NCI-H1930 (cell line): ENCODE results near the gene RAVER2.
A peak's percentile ranks its signal among the peaks of the same experiment; 100 is the strongest.
"Not testable (repeated sequence)": the region's sequence is repeated elsewhere in the genome, so short reads cannot be mapped to it uniquely, and the experiment has no call there.

Experiments used
- DNase-seq, 2 experiments: peaks; one replicate each; lab custom pipeline; 2025; lab: John Stamatoyannopoulos, UW

RAVER2 gene

GRCh38 chr1:64744492-64745180 is at the start of gene RAVER2:
Gene RAVER2 (plus strand): TSS chr1:64745075. CDS start chr1:64745173, 98 bp downstream.
- DNase-seq: peak; percentile 56 to 75

- DNase-seq: no peak
These were observed 48.0 kb upstream of the RAVER2 start for GRCh38 chr1:64696879-64697278.

DNA sequence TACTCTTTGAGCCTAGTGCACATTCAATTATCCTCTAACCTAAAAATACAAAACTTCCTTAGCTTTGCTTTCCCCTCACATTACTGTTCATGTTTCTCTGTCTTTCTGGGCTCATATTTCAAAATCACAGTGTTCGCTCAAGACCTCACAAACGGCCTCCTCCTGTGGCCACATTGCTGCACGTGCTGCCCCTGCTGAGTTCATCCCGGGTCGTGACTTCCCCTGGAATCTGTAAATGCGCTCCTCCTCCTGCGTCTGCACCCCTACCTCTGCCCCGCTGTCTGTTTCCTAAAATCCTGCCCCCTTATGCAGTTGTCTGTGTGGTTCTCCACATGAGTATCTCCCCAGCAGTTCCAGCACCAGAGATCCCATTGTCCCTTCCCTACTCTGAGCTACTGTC is 45.5 kb upstream of the RAVER2 start:
- DNase-seq: no peak

DNA sequence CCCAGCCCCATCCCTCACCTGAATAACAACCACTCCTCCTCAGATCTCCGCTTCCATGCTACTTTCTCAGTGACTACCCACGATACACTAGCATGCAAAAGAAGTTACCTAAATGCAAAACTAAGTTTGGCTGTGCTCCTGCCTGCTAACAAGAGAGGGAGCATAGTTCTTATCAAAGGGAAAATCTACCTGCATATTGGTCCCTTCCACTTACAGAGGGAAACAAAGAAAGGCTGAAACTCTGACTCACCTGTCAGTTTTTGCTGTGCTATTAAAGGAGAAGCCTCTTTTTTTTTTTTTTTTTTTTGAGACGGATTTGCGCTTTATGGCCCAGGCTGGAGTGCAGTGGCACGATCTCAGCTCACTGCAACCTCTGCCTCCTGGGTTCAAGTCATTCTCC is 43.8 kb upstream of the RAVER2 start:
- no peak for DNase-seq

- no peak for DNase-seq
These were observed 43.0 kb upstream of the RAVER2 start for GRCh38 chr1:64701886-64702285.

GRCh38 chr1:64702670-64703069 is 42.2 kb upstream of the RAVER2 start:
- not testable (repeated sequence) for DNase-seq

- no peak for DNase-seq
These were observed 41.3 kb upstream of the RAVER2 start for GRCh38 chr1:64703600-64703999.

GRCh38 chr1:64705591-64705990 is 39.3 kb upstream of the RAVER2 start:
- no peak for DNase-seq

- no peak for DNase-seq
These were observed 33.6 kb upstream of the RAVER2 start for GRCh38 chr1:64711266-64711665.

GRCh38 chr1:64712049-64712448 is 32.8 kb upstream of the RAVER2 start:
- no peak for DNase-seq

DNA sequence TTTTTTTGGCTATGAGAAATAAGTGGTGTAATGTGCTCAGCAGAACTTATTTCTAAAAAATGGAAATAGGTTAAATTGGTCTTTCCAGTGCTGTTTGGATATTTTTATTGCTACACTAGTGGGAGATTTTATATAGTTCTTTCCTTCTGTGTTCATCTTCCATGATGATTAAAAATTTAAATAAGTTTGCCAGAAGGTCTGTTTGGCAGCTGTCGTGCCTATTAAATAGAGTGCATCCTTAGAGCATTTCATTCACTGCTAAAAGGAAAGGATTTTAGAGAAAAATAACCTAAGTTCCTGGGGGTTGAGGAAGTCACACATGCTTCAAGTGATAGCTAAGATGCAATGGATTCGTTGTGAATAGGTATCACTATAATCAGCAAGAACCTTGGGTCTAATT is 29.7 kb upstream of the RAVER2 start:
- DNase-seq: no peak

- no peak for DNase-seq
These were observed 23.7 kb upstream of the RAVER2 start for GRCh38 chr1:64721135-64721534.

DNA sequence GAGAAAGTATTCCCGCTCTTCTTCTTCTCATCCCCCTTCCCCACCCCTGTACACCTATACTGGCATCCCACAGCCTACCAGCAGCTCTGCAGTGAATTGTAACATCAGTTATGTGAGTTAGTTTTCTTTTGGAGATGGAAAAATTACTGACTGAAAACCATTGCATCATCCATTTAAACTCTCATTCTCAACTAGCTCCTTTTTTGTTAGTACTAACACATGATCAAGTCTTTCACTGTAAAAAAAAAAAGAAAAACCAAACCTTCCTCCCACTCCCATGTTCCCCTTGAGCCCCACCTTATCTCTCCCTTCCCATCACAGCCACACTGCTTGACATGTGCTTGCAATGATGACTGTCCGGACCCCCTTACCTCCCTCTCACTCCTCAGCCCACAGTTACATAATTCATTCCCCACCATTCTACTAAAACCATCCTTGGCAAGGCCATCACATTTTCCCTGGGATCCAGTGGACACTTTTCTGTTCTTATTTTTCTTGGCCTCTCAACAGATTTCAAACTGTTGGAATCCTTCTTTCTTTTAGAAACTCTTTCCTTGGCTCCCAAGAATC is 23.2 kb upstream of the RAVER2 start:
- no peak for DNase-seq

- DNase-seq: no peak
These were observed 17.0 kb upstream of the RAVER2 start for GRCh38 chr1:64727861-64728260.

GRCh38 chr1:64733581-64734286 is 11.1 kb upstream of the RAVER2 start:
- no peak for DNase-seq

DNA sequence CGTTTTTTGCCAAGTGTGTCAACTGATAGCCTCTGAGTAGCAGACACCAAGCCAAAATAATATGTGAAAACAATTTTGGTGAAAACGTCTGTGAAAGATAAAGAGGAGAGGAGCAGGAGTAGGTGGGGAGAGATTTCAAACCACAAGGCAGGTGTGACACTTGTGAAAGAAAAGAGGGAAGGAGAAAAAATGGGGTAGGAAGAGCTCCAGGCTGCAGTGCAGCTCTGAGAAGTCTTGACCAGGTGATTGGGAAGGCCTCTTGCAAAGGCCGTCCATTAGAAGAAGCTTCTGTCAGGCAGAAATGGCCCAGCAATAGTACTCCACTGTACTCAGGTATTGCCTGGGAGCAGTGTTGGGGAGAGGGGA is 10.6 kb upstream of the RAVER2 start:
- DNase-seq: no peak

GRCh38 chr1:64740687-64741086 is 4.2 kb upstream of the RAVER2 start:
- DNase-seq: not testable (repeated sequence)

- DNase-seq: no peak
These were observed 852 bp upstream of the RAVER2 start for GRCh38 chr1:64743954-64744491.

- DNase-seq: peak in 1 of 2 experiments; percentile 63
These were observed 508 bp downstream of the RAVER2 start for GRCh38 chr1:64745181-64745985.

DNA sequence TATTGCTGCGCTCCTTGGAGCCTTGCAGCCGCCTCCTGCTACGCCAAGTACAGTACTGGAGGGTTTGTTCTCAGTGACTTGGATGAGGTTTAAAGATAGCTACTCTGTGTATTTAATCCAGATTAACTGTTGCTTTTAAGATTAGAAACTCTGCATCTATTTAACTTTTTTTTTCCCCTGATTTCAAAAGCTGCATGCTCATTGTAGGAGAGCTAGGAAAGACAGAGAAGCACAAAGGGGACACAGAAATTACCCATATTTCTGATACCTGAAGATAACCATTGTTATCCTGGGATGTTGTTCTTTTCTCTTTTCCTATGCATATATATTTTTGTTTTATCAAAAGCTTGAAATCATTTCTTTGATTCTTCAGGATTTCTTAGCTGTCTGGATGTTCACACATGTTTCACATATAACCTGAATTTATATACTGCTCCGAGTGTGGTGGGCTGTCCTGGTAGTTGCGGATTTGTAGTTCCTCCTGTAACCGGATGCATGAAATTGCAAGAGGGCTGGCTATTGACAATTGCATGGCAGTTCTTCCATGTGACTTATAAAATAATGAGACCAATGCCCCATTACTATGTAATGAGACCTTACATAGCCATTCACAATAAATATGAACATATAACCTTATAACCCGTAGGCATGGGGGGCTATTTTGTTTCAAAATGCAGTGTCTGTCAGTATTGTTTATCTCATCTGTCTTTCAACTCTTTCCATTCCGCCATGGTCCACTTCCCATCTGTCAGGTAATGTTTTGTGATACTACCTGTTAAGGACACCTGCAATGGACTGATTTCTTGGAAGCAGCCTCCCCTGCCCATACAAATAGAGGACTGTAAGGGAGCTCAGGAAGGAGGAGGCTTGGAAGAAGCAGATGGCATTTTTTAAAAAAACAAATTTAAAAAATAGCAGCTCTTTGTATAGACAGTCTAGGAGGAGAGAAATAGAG is 1.4 kb downstream of the RAVER2 start:
- no peak for DNase-seq

DNA sequence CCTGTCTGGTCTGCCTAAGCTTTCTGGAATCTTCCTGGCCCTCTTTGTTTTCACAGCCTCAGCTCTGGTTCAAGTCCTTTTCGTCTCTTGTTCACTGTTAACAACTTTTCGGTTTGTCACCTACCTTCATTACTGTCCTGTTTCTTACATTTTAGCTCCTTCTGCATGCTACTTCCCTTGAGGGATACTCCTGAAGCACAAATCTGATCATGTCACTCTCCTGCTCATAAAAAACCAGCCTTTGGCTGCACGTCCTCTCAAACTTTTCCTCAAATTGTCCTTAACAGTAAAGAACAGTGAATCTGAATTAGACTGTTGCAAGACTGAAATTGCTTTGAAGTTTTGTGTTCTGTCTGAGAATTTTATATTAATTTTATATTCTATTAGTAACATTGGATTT is 3.3 kb downstream of the RAVER2 start:
- DNase-seq: no peak
